Astrocyte of the cerebellum (primary cell): Measurements from ENCODE around the gene CNOT6.

Experiments used
- DNase-seq: peaks from one replicate; pipeline ENCODE4 v3.0.0-alpha.2; 2011; ENCODE audit warnings: low read depth
- H3K4me3 ChIP-seq: 2 replicates; pipeline ENCODE4 v1.5.1; 2011; ENCODE audit warnings: mild to moderate bottlenecking, low read depth, low read length, moderate library complexity
- CTCF ChIP-seq: IDR thresholded peaks from 2 replicates; pipeline ENCODE4 v1.5.1; 2012; ENCODE audit warnings: low read length, low read depth, moderate library complexity, mild to moderate bottlenecking; ENCODE audit errors: missing control alignments
- in situ Hi-C: cut with HindIII; loops from 2 replicates; pipeline ENCODE4 v1.10.0; 2017; ENCODE audit warnings: low sequenced_read_pairs

CNOT6 gene

GRCh38 chr5:180625125-180625790, 131.1 kb downstream of the CNOT6 start:
- TF ChIP-seq CTCF: no peak
- no peak overlapping the region for H3K4me3 ChIP-seq
- in situ Hi-C loops: no loop called here

GRCh38 chr5:180625791-180626660, 131.8 kb downstream of the CNOT6 start:
- in situ Hi-C loops: no loop called here
- no peak for TF ChIP-seq CTCF
- H3K4me3 ChIP-seq: no peak overlapping the region
- DNase-seq: no peak

More at GRCh38 chr5:180625125-180625790, 131.1 kb downstream of the CNOT6 start:
- DNase-seq: no peak

GRCh38 chr5:180626661-180627385, 132.6 kb downstream of the CNOT6 start:
- in situ Hi-C loops: no loop called here
- no peak for DNase-seq
- H3K4me3 ChIP-seq: no peak overlapping the region
- TF ChIP-seq CTCF: no peak

GRCh38 chr5:180627386-180628120, 133.4 kb downstream of the CNOT6 start:
- TF ChIP-seq CTCF: no peak
- H3K4me3 ChIP-seq: no peak overlapping the region
- in situ Hi-C loops: no loop called here
- DNase-seq: no peak
